IMR-90 (cell line): Measurements from ENCODE around the gene E2F4. TPM values are rescaled to one million over a fixed set of nuclear protein-coding genes. Genes with fewer than 3 reads are reported as not detected.

Experiments
- microRNA-seq, 2 experiments: library from miRNA; stranded (forward) in 1 of 2; unstranded in 1 of 2; fragments of 10-50 nt in 1 of 2; fragments of <30 nt in 1 of 2; gene quantifications in 1 of 2; microRNA quantifications in 1 of 2; one replicate each; pipeline versions ENCODE3 to v1.1.0; 2013 to 2020; ENCODE audit not compliant: insufficient read depth in 1 of 2, insufficient read length in 1 of 2, unreplicated experiment in 1 of 2
- polyA plus RNA-seq, 3 experiments: library from polyadenylated mRNA; depleted of rRNA; stranded (reverse); fragments of >200 nt; gene quantifications; 2 replicates each; pipeline ENCODE4 v1.2.3, GENCODE V29; 2012; ENCODE audit warnings: low replicate concordance in 1 of 3
- small RNA-seq, 5 experiments: library from RNA; depleted of rRNA; stranded (forward); fragments of <200 nt; gene quantifications; one replicate each; pipeline ENCODE3, GENCODE V24; 2012
- total RNA-seq: library from RNA; depleted of rRNA; stranded (reverse); fragments of >200 nt; gene quantifications from 2 replicates; pipeline ENCODE4 v1.2.3, GENCODE V29; 2012; rRNA removed

The E2F4 gene
- total and polyA plus RNA-seq, 2 of the 4 experiments (the other 2 are of a cell fraction) = 63.4 to 103 TPM

Small RNA genes lying within 50 kb of the gene (microRNA-seq; reads per million reads assigned to microRNA genes)
- gene MIR328 = 12.4 to 142 reads per million in 2 experiments

Small RNA genes lying within 50 kb of the gene (small RNA-seq; reads per million reads assigned to genes)
- gene MIR328 = 0 to 9.5 (median 3.0) reads per million in 5 experiments

Other genes with a start within 250 kb of the E2F4 start
- gene CES3, start 230.9 kb upstream of the E2F4 start, total RNA-seq = under 0.01 TPM in 1 of 2 replicates, not detected in the other
- 0.03 and 0.06 TPM in 2 replicates for gene CES3, start 230.9 kb upstream of the E2F4 start, polyA plus RNA-seq (2012; rRNA removed)
- 0.72 and 0.83 TPM in 2 replicates for gene CES4A, start 203.6 kb upstream of the E2F4 start, total RNA-seq
- gene CES4A, start 203.6 kb upstream of the E2F4 start, polyA plus RNA-seq (2012; rRNA removed) = 4.0 and 4.7 TPM in 2 replicates
- gene CBFB, start 163.0 kb upstream of the E2F4 start, total RNA-seq = 48.0 and 110 TPM in 2 replicates
- gene CBFB, start 163.0 kb upstream of the E2F4 start, polyA plus RNA-seq (2012; rRNA removed) = 39.8 and 44.2 TPM in 2 replicates
- gene PHAF1, start 82.2 kb upstream of the E2F4 start, total RNA-seq = 13.1 and 14.0 TPM in 2 replicates
- gene PHAF1, start 82.2 kb upstream of the E2F4 start, polyA plus RNA-seq (2012; rRNA removed) = 19.8 and 22.5 TPM in 2 replicates
- gene B3GNT9, start 41.2 kb upstream of the E2F4 start, total RNA-seq = 5.0 and 5.3 TPM in 2 replicates
- gene B3GNT9, start 41.2 kb upstream of the E2F4 start, polyA plus RNA-seq (2012; rRNA removed) = 12.0 and 13.3 TPM in 2 replicates
- 8.1 and 8.6 TPM in 2 replicates for gene TRADD, start 32.2 kb upstream of the E2F4 start, total RNA-seq
- gene TRADD, start 32.2 kb upstream of the E2F4 start, polyA plus RNA-seq (2012; rRNA removed) = 14.6 and 18.6 TPM in 2 replicates
- 1.9 and 2.3 TPM in 2 replicates for gene FBXL8, start 32.2 kb upstream of the E2F4 start, total RNA-seq
- 12.5 and 14.5 TPM in 2 replicates for gene FBXL8, start 32.2 kb upstream of the E2F4 start, polyA plus RNA-seq (2012; rRNA removed)
- gene HSF4, start 27.4 kb upstream of the E2F4 start, total RNA-seq = 0.54 and 0.83 TPM in 2 replicates
- gene HSF4, start 27.4 kb upstream of the E2F4 start, polyA plus RNA-seq (2012; rRNA removed) = 6.7 and 7.5 TPM in 2 replicates
- 5.0 and 6.1 TPM in 2 replicates for gene NOL3, start 21.6 kb upstream of the E2F4 start, total RNA-seq
- gene NOL3, start 21.6 kb upstream of the E2F4 start, polyA plus RNA-seq (2012; rRNA removed) = 16.9 and 17.2 TPM in 2 replicates
- 7.5 and 8.2 TPM in 2 replicates for gene MATCAP1, start 8.2 kb upstream of the E2F4 start, total RNA-seq
- 43.9 and 47.3 TPM in 2 replicates for gene MATCAP1, start 8.2 kb upstream of the E2F4 start, polyA plus RNA-seq (2012; rRNA removed)
- not detected in 2 replicates for gene EXOC3L1, start 2.0 kb upstream of the E2F4 start, total RNA-seq
- 0.09 TPM in 1 of 2 replicates, not detected in the other for gene EXOC3L1, start 2.0 kb upstream of the E2F4 start, polyA plus RNA-seq (2012; rRNA removed)
- 0.28 and 0.36 TPM in 2 replicates for gene ELMO3, start 7.0 kb downstream of the E2F4 start, total RNA-seq
- 1.6 and 1.9 TPM in 2 replicates for gene ELMO3, start 7.0 kb downstream of the E2F4 start, polyA plus RNA-seq (2012; rRNA removed)
- 41.7 and 65.6 TPM in 2 replicates for gene TMEM208, start 35.0 kb downstream of the E2F4 start, total RNA-seq
- gene TMEM208, start 35.0 kb downstream of the E2F4 start, polyA plus RNA-seq (2012; rRNA removed) = 66.5 and 68.8 TPM in 2 replicates
- gene FHOD1, start 55.3 kb downstream of the E2F4 start, total RNA-seq = 13.1 and 13.8 TPM in 2 replicates
- gene FHOD1, start 55.3 kb downstream of the E2F4 start, polyA plus RNA-seq (2012; rRNA removed) = 64.0 and 71.4 TPM in 2 replicates
- gene SLC9A5, start 56.8 kb downstream of the E2F4 start, total RNA-seq = 1.8 and 2.5 TPM in 2 replicates
- gene SLC9A5, start 56.8 kb downstream of the E2F4 start, polyA plus RNA-seq (2012; rRNA removed) = 5.4 and 5.7 TPM in 2 replicates
- gene PLEKHG4, start 87.4 kb downstream of the E2F4 start, total RNA-seq = 8.3 and 14.0 TPM in 2 replicates
- 50.7 and 56.8 TPM in 2 replicates for gene PLEKHG4, start 87.4 kb downstream of the E2F4 start, polyA plus RNA-seq (2012; rRNA removed)
- under 0.01 TPM in 1 of 2 replicates, not detected in the other for gene KCTD19, start 134.6 kb downstream of the E2F4 start, total RNA-seq
- 0.07 and 0.36 TPM in 2 replicates for gene KCTD19, start 134.6 kb downstream of the E2F4 start, polyA plus RNA-seq (2012; rRNA removed)
- 0.18 TPM in 1 of 2 replicates, not detected in the other for gene LRRC36, start 134.7 kb downstream of the E2F4 start, total RNA-seq
- gene LRRC36, start 134.7 kb downstream of the E2F4 start, polyA plus RNA-seq (2012; rRNA removed) = 0.20 and 0.29 TPM in 2 replicates
- 0.54 and 0.56 TPM in 2 replicates for gene TPPP3, start 201.3 kb downstream of the E2F4 start, total RNA-seq
- gene TPPP3, start 201.3 kb downstream of the E2F4 start, polyA plus RNA-seq (2012; rRNA removed) = 2.2 and 2.4 TPM in 2 replicates
- 1.7 and 2.0 TPM in 2 replicates for gene ZDHHC1, start 224.3 kb downstream of the E2F4 start, total RNA-seq
- 5.9 and 6.1 TPM in 2 replicates for gene ZDHHC1, start 224.3 kb downstream of the E2F4 start, polyA plus RNA-seq (2012; rRNA removed)
- gene HSD11B2, start 239.0 kb downstream of the E2F4 start, total RNA-seq = not detected in 2 replicates
- gene HSD11B2, start 239.0 kb downstream of the E2F4 start, polyA plus RNA-seq (2012; rRNA removed) = 0.26 and 0.27 TPM in 2 replicates